GM12873 (cell line): ENCODE data around the gene HAND1.

Source experiments
- CTCF ChIP-seq: IDR thresholded peaks from 2 replicates; pipeline ENCODE4 v1.5.1; 2012; ENCODE audit warnings: low read depth, mild to moderate bottlenecking, moderate library complexity, low read length, control low read depth; ENCODE audit not compliant: insufficient read depth; ENCODE audit errors: missing control alignments

Gene HAND1

GRCh38 chr5:154491941-154492340, 13.9 kb upstream of the HAND1 start:
- no peak for TF ChIP-seq CTCF

GRCh38 chr5:154487541-154487940, 9.5 kb upstream of the HAND1 start:
- no peak for TF ChIP-seq CTCF

DNA sequence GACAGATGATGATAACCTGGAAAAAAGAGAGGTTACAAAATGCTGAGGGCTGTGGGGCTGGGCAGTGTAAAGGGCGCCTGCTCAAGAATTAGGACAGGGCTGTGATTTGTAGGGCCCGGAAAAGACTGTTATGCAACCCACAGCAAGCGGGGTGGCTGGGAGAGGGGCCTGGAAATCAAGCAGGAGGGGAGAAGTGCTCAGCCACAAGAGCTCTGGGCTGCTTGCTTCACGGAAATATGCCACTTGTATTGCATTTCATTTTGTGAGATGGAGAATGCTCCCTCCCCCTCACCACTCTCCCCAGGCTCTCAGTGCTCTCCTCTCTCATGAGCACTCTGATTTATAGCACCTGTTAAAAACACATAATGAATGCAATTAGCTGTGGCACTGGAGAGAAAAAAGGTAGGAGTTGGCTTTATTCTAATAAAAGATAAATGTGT, 8.4 kb upstream of the HAND1 start:
- TF ChIP-seq CTCF = no peak

DNA sequence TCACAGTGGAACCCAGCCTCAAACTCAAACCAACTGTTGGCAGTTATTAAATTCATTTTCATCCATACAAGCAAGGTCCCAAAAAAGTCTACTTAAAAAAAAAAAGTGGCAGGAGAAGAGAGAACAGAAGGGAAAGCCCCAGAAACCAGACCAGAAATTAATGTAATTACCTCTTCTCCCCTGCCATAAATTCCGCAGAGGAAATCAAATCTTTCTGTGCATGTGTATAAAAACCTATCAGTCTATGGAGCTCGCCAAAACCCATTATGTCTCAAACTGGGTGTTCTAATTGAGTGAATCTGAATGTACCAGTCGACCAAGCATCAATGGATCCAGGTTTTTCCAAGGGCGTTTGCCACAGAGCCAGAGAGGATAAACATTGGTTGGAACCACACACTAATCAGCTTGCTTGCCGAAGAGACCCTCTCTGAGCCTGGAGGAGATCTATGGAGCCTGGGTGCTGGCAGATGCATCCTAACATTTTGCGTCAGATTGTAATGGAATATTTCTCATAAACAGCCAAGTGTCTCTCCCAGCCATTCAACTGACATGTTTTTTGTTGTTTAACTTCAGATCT, 7.9 kb upstream of the HAND1 start:
- no peak for TF ChIP-seq CTCF

- no peak for TF ChIP-seq CTCF
These were observed 7.1 kb upstream of the HAND1 start for GRCh38 chr5:154485096-154485491.

DNA sequence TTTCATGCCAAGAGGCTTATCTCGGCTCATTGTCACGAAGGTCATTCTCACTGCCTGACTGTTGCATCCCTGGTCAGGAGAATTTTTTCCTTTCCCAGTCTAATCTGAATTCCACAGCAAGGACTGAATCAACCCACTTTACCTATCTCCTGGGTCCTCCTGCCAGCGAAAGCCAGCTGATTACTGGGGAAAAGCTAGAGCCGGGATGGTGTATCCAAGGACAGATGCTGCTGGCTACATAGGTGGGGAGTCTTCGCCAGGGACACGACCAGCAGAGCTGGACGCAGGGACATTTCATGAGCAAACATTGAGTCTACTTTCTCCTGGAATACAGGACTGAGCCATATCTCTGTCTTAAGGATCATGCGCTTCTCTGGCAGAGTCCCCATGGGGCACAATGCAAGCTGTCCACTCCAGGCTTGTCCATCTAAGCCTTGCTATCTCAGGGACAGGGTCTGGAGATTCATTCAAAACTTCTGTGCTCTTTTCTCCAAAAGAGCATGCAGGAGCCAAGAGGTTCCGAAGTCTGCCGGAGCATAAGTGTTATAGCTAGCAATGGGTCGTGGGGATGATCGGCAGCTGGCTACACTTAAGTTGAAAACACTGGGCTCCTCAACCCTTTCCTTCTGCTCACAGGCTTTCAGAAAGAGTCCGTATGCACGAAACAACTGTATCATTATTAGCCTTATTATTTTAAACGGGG, 6.5 kb upstream of the HAND1 start:
- no peak for TF ChIP-seq CTCF

- TF ChIP-seq CTCF = no peak
These were observed 5.8 kb upstream of the HAND1 start for GRCh38 chr5:154483654-154484392.
